Prostate gland (tissue), 2 donors: Measurements from ENCODE around the gene NRCAM. TPM values are rescaled to one million over a fixed set of nuclear protein-coding genes. Genes with fewer than 3 reads are reported as not detected.

Experiments used
- DNase-seq: peaks from one replicate; pipeline ENCODE4 v3.0.0-alpha.2; 2019; ENCODE audit warnings: low spot score
- H3K27ac ChIP-seq, 2 donors: fragments of 200-600 bp; sonication (generic); 2 replicates each; pipeline ENCODE4 v1.5.1; 2017 to 2019
- H3K27me3 ChIP-seq: fragments of 200-600 bp; sonication (generic); replicated peaks from 2 replicates; pipeline ENCODE4 v1.5.1; 2019; ENCODE audit not compliant: insufficient read depth
- H3K36me3 ChIP-seq, 2 donors: fragments of 200-600 bp; sonication (generic); 1 replicate in 1 of 2; 2 replicates in 1 of 2; pipeline versions ENCODE4 v1.5.1 to v1.8.1; 2017 to 2019
- H3K4me1 ChIP-seq: fragments of 200-600 bp; sonication (generic); replicated peaks from 2 replicates; pipeline ENCODE4 v1.5.1; 2019
- H3K4me3 ChIP-seq, 2 donors: fragments of 200-600 bp; sonication (generic); 2 replicates each; pipeline ENCODE4 v1.5.1; 2017 to 2019
- H3K9me3 ChIP-seq: fragments of 200-600 bp; sonication (generic); 2 replicates; pipeline ENCODE4 v1.5.1; 2017
- CTCF ChIP-seq, 4 experiments: fragments of 200-600 bp in 2 of 4; fragments of 450-650 bp in 2 of 4; sonication (generic) in 2 of 4; IDR thresholded peaks; 1 replicate in 3 of 4; 2 replicates in 1 of 4; pipeline ENCODE4 v1.5.1; 2016 to 2019; ENCODE audit warnings: antibody characterized with exemption in 4 of 4, mild to moderate bottlenecking in 2 of 4, moderate library complexity in 2 of 4
- POLR2A ChIP-seq: fragments of 450-650 bp; IDR thresholded peaks from one replicate; pipeline ENCODE4 v1.6.1; 2016; ENCODE audit warnings: antibody characterized with exemption, mild to moderate bottlenecking
- POLR2AphosphoS5 ChIP-seq: sonication (generic); formaldehyde crosslinking; IDR thresholded peaks from one replicate; pipeline ENCODE4 v1.6.1; 2017; ENCODE audit warnings: antibody characterized with exemption
- WGBS: methylation state at CpG from one replicate; pipeline ENCODE4 v1.1.5; 2018; 5-methylcytosine and 5-hydroxymethylcytosine counted together
- intact Hi-C: fragments of 100-400 bp; cut with DNase I; formaldehyde crosslinking; loops from one replicate; pipeline ENCODE4 v1.14.2; 2022
- total RNA-seq, 2 donors: library from RNA; depleted of rRNA; stranded (reverse); fragments of >200 nt; gene quantifications; one replicate each; pipeline ENCODE4 v1.1.0, GENCODE V29; 2016

The NRCAM gene
- total RNA-seq, 2 donors from 2014 or later: 1.1 to 3.1 TPM

- WGBS: 99% methylated on average over 3 of the region's 3 CpGs
- TF ChIP-seq POLR2AphosphoS5: no peak
- TF ChIP-seq CTCF (IDR thresholded peaks at IDR 0.05): no peak
- no peak for TF ChIP-seq POLR2A
- no peaks in the 10 kb centered on the region for H3K4me1 ChIP-seq
- H3K27me3 ChIP-seq: no peaks in the 10 kb centered on the region
- H3K4me3 ChIP-seq: no peak overlapping the region
- H3K36me3 ChIP-seq: no peaks in the 10 kb centered on the region
- no peak for DNase-seq
- H3K27ac ChIP-seq: no peak overlapping the region
- H3K9me3 ChIP-seq: no peaks in the 10 kb centered on the region
- intact Hi-C loops: no loop called here
Measured at GRCh38 chr7:108188724-108189123, 267.5 kb downstream of the NRCAM start.

GRCh38 chr7:108181073-108181985 lies 274.9 kb downstream of the NRCAM start:
- TF ChIP-seq POLR2A: no peak
- TF ChIP-seq POLR2AphosphoS5: no peak
- peak; percentile 44 to 75 (median 70) for TF ChIP-seq CTCF (IDR thresholded peaks at IDR 0.05)
- DNase-seq: no peak
- intact Hi-C loops: no loop called here
- Histone ChIP-seq H3K36me3 (no peaks in the 10 kb centered on the region), H3K4me3 (no peak overlapping the region), H3K9me3 (no peaks in the 10 kb centered on the region), H3K27ac (no peak overlapping the region), H3K27me3 (no peaks in the 10 kb centered on the region), H3K4me1 (no peaks in the 10 kb centered on the region)
- WGBS: 59% methylated on average over 8 of the region's 8 CpGs

- DNase-seq: no peak
Measured at GRCh38 chr7:108178398-108178797, 277.8 kb downstream of the NRCAM start.

GRCh38 chr7:108171164-108171563 lies 285.1 kb downstream of the NRCAM start:
- Histone ChIP-seq H3K27me3 (no peaks in the 10 kb centered on the region), H3K27ac (no peak overlapping the region), H3K36me3 (no peaks in the 10 kb centered on the region), H3K9me3 (no peaks in the 10 kb centered on the region), H3K4me3 (no peak overlapping the region), H3K4me1 (no peaks in the 10 kb centered on the region)
- no peak for DNase-seq
- no peak for TF ChIP-seq CTCF (IDR thresholded peaks at IDR 0.05)
- no peak for TF ChIP-seq POLR2A
- TF ChIP-seq POLR2AphosphoS5: no peak
- intact Hi-C loops: no loop called here
- WGBS: 96% methylated on average over 8 of the region's 8 CpGs

More at GRCh38 chr7:108178398-108178797, 277.8 kb downstream of the NRCAM start:
- TF ChIP-seq POLR2AphosphoS5: no peak
- TF ChIP-seq POLR2A: no peak
- no peak for TF ChIP-seq CTCF (IDR thresholded peaks at IDR 0.05)
- H3K27me3 ChIP-seq: no peaks in the 10 kb centered on the region
- H3K27ac ChIP-seq: no peak overlapping the region
- H3K9me3 ChIP-seq: no peaks in the 10 kb centered on the region
- H3K4me1 ChIP-seq: no peaks in the 10 kb centered on the region
- H3K36me3 ChIP-seq: no peaks in the 10 kb centered on the region
- intact Hi-C loops: loop anchor here (5.0 kb wide), 1 partner anchor 319 kb away; no protein-coding TSS in a partner anchor
- 55% methylated on average over 3 of the region's 3 CpGs for WGBS
- no peak overlapping the region for H3K4me3 ChIP-seq

- 83% methylated on average over 5 of the region's 5 CpGs for WGBS
Measured at GRCh38 chr7:108170251-108170650, 286.0 kb downstream of the NRCAM start.

More at GRCh38 chr7:108170251-108170650, 286.0 kb downstream of the NRCAM start:
- intact Hi-C loops: no loop called here
- H3K9me3 ChIP-seq: no peaks in the 10 kb centered on the region
- H3K4me1 ChIP-seq: no peaks in the 10 kb centered on the region
- H3K4me3 ChIP-seq: no peak overlapping the region
- H3K27me3 ChIP-seq: no peaks in the 10 kb centered on the region
- DNase-seq: no peak
- no peak overlapping the region for H3K27ac ChIP-seq
- no peaks in the 10 kb centered on the region for H3K36me3 ChIP-seq
- TF ChIP-seq CTCF (IDR thresholded peaks at IDR 0.05): no peak
- TF ChIP-seq POLR2AphosphoS5: no peak
- no peak for TF ChIP-seq POLR2A
